Body of pancreas (tissue), 4 donors: ENCODE data around the gene HNRNPL. TPM values are rescaled to one million over a fixed set of nuclear protein-coding genes. Genes with fewer than 3 reads are reported as not detected.
"Not testable (repeated sequence)": the region's sequence is repeated elsewhere in the genome, so short reads cannot be mapped to it uniquely, and the experiment has no call there.

Experiments used
- ATAC-seq: fragments of 150-250 bp; one replicate; pipeline ENCODE4 v1.9.1; 2016
- DNase-seq, 4 donors: peaks; one replicate each; pipeline ENCODE4 v3.0.0-alpha.2; 2019
- H3K27ac ChIP-seq, 4 donors: fragments of 200-600 bp; sonication (generic); 1 replicate in 3 of 4; 2 replicates in 1 of 4; pipeline versions ENCODE4 v1.5.1 to v1.6.1; 2016 to 2019; ENCODE audit warnings: mild to moderate bottlenecking in 1 of 4, mixed read lengths in 1 of 4, moderate library complexity in 1 of 4
- H3K27me3 ChIP-seq, 2 donors: fragments of 200-600 bp; sonication (generic); one replicate each; pipeline ENCODE4 v1.6.0; 2016; ENCODE audit warnings: mild to moderate bottlenecking in 1 of 2
- H3K36me3 ChIP-seq, 2 donors: fragments of 200-600 bp; sonication (generic); replicated peaks in 1 of 2; 2 replicates each; pipeline ENCODE4 v1.5.1; 2016; ENCODE audit warnings: low read depth in 2 of 2; ENCODE audit not compliant: insufficient read depth in 1 of 2
- H3K4me1 ChIP-seq: fragments of 200-600 bp; sonication (generic); one replicate; pipeline ENCODE4 v1.6.0; 2016
- H3K4me3 ChIP-seq, 2 donors: fragments of 200-600 bp; sonication (generic); 1 replicate in 1 of 2; 2 replicates in 1 of 2; pipeline ENCODE4 v1.5.1; 2016 to 2019
- H3K9me3 ChIP-seq, 3 donors: fragments of 200-600 bp; sonication (generic); 1 replicate in 2 of 3; 2 replicates in 1 of 3; pipeline ENCODE4 v1.5.1; 2016
- POLR2A ChIP-seq, 3 donors: fragments of 450-650 bp; IDR thresholded peaks; one replicate each; pipeline ENCODE4 v1.6.1; 2016; ENCODE audit warnings: antibody characterized with exemption in 3 of 3, mild to moderate bottlenecking in 2 of 3
- WGBS, 2 donors: methylation state at CpG; one replicate each; pipeline ENCODE4 v1.1.5; 2017; 5-methylcytosine and 5-hydroxymethylcytosine counted together
- intact Hi-C: fragments of 100-400 bp; cut with DNase I; formaldehyde crosslinking; loops from one replicate; pipeline ENCODE4 v1.15.1; 2023
- total RNA-seq, 2 donors: library from RNA; depleted of rRNA; stranded (reverse); fragments of >200 nt; gene quantifications; one replicate each; pipeline ENCODE4 v1.1.0, GENCODE V29; 2016
- TF ChIP-seq, protein P1 (sequence below), 7 experiments: fragments of 450-650 bp in 4 of 7; fragments of 200-600 bp in 3 of 7; sonication (generic) in 3 of 7; IDR thresholded peaks; one replicate each; pipeline ENCODE4 v1.5.1; 2016 to 2019; ENCODE audit warnings: antibody characterized with exemption in 7 of 7

HNRNPL gene
- total RNA-seq, 2 donors from 2014 or later: 80.4 to 139 TPM

DNA sequence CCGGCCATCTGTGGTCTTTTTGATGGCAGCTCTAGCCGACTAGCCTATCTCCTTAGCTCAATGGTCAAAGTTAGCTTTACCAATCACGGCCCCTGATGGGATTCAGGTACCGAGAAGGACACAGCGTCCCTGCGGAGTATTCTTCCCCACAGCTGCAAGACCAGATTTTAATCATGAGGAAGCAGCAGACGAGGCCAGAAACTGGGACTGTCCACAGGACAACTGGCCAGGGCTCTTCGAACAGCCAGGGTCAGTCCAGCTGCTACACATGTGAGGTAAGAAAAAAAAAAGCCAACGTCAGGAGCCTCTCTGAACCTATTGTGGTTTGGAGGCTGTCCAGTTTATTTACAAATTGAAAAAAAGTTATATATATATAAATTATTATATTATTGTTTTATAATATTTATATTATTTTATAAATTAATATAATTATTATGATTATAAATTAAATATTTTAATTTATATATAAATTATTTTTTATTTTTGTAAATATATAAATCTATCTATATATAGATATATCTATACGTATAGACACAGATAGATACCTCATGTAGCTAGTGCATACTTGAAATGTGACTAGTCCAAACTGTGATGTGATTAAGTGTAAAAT is 17.5 kb upstream of the HNRNPL start:
- peaks cover 43% of the 10 kb centered on the region for H3K4me1 ChIP-seq

DNA sequence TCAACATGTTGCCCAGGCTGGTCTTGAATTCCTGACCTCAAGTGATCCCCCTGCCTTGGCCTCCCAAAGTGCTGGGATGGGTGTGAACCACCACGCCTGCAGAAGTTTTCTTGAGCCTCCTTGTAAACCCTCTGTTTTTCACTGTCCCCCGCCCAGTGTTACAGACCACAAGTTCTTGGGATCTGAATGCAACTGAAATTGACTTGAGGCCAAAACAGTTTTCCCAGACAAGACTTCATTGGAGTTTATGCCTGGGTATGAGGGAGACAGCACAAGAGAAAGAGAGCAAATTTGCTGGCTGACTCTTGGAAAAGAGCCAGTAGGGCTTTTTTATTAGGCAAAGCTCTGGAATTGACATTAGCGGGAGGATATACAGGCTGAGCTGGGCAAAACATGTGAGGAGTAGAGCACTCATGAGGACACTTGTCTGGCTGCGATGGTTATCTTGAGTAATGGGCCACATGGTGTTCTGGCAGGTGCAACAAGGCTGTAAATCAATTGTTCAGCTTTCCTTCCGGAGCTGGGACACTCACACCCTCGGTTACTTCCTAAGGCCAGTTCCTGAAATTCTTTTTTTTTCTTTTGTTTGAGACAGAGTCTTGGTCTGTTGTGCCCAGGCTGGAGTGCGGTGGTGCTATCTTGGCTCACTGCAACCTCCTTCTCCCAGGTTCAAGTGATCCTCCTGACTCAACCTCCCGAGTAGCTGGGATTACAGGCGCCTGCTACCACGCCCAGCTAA is 12.7 kb upstream of the HNRNPL start:
- Histone ChIP-seq H3K4me3 (no peak overlapping the region), H3K4me1 (peaks cover 31% of the 10 kb centered on the region), H3K27me3 (no peaks in the 10 kb centered on the region), H3K9me3 (no peaks in the 10 kb centered on the region), H3K27ac (peak overlapping the region; percentile 41 to 88 (median 76)), H3K36me3 (no peaks in the 10 kb centered on the region)
- TF ChIP-seq POLR2A (IDR thresholded peaks at IDR 0.05): no peak
- TF ChIP-seq, protein P1, sequence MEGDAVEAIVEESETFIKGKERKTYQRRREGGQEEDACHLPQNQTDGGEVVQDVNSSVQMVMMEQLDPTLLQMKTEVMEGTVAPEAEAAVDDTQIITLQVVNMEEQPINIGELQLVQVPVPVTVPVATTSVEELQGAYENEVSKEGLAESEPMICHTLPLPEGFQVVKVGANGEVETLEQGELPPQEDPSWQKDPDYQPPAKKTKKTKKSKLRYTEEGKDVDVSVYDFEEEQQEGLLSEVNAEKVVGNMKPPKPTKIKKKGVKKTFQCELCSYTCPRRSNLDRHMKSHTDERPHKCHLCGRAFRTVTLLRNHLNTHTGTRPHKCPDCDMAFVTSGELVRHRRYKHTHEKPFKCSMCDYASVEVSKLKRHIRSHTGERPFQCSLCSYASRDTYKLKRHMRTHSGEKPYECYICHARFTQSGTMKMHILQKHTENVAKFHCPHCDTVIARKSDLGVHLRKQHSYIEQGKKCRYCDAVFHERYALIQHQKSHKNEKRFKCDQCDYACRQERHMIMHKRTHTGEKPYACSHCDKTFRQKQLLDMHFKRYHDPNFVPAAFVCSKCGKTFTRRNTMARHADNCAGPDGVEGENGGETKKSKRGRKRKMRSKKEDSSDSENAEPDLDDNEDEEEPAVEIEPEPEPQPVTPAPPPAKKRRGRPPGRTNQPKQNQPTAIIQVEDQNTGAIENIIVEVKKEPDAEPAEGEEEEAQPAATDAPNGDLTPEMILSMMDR (IDR thresholded peaks at IDR 0.05): no peak
- DNase-seq (peak; percentile 55 to 85 (median 75)), ATAC-seq (peak; percentile 88)
- intact Hi-C loops: no loop called here
- 37 to 40% methylated on average over 10 of the region's 10 CpGs for WGBS, 2 donors

More for the DNA sequence above, 17.5 kb upstream of the HNRNPL start:
- intact Hi-C loops: no loop called here
- H3K4me3 ChIP-seq: no peak overlapping the region
- H3K27ac ChIP-seq: no peak overlapping the region
- WGBS, 2 donors: 82 to 83% methylated on average over 10 of the region's 10 CpGs
- no peaks in the 10 kb centered on the region for H3K27me3 ChIP-seq
- ATAC-seq: no peak
- TF ChIP-seq, protein P1 (IDR thresholded peaks at IDR 0.05): no peak
- TF ChIP-seq POLR2A (IDR thresholded peaks at IDR 0.05): no peak
- H3K36me3 ChIP-seq: no peaks in the 10 kb centered on the region
- DNase-seq: no peak
- H3K9me3 ChIP-seq: no peaks in the 10 kb centered on the region

DNA sequence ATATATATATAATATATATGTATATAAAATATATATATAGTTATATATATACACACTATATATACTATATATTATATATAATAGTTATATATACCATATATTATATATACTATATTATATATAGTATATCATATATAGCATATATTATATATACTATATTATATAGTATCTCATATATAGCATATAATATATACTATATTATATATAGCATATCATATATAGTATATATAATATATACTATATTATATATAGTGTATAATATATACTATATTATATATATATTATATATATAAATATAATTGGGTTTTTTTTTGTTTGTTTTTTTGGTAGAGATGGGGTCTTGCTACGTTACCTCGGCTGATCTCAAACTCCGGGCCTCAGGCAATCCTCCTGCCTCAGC is 11.6 kb upstream of the HNRNPL start:
- no peaks in the 10 kb centered on the region for H3K27me3 ChIP-seq
- 93 to 95% methylated on average over 3 of the region's 3 CpGs for WGBS, 2 donors
- TF ChIP-seq POLR2A (IDR thresholded peaks at IDR 0.05): no peak
- TF ChIP-seq, protein P1 (IDR thresholded peaks at IDR 0.05): no peak
- H3K4me1 ChIP-seq: peaks cover 31% of the 10 kb centered on the region
- no peaks in the 10 kb centered on the region for H3K36me3 ChIP-seq
- no peaks in the 10 kb centered on the region for H3K9me3 ChIP-seq
- H3K4me3 ChIP-seq: no peak overlapping the region
- intact Hi-C loops: no loop called here
- ATAC-seq (no peak), DNase-seq (no peak)
- peak overlapping the region in 3 of 4 donors; percentile 73 to 88 (median 78) for H3K27ac ChIP-seq

DNA sequence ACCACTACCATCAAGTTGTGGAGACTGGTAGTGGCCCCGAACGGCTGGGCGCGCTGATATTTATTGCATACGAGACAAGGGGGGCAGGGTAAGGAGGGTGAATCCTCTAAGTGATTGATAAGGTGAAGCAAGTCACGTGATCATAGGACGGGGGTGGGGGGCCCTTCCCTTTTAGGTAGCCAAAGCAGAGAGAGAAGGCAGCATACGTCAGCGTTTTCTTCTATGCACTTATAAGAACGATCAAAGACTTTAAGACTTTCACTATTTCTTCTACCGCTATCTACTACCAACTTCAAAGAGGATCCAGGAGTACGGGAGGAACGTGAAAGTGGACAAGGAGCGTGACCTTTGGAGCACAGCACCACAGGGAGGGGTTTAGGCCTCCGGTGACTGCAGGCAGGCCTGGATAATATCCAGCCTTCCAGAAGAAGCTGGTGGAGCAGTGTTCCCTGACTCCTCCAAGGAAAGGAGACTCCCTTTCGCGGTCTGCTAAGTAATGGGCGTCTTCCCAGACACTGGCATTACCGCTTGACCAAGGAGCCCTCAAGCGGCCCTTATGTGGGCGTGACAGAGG is 9.9 kb upstream of the HNRNPL start:
- H3K27me3 ChIP-seq, H3K4me3 ChIP-seq, H3K27ac ChIP-seq, intact Hi-C loops, H3K9me3 ChIP-seq, DNase-seq, ATAC-seq, H3K36me3 ChIP-seq: not testable (repeated sequence)
- peaks cover 24% of the 10 kb centered on the region for H3K4me1 ChIP-seq
- 76 to 77% methylated on average over 21 of the region's 21 CpGs for WGBS, 2 donors

DNA sequence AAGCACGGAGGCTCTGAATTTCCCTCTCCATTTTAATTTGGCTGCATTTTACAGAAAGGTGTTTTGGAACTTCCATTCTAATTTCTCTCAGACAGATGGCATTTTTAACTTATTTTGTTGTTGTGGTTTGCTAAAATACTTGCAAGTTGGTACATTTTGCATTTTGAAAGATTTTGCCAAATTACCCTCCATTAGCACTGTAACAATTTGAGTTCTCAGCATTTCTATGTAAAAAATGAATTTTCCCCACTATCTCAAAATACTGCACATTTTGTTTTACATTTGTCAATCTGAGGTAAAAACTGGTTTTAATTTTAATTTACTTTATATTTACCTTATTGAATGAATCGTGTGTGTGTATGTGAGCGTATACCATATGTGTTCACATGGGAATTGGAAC is 7.0 kb upstream of the HNRNPL start:
- WGBS, 2 donors: 88 to 91% methylated on average over 3 of the region's 3 CpGs
- intact Hi-C loops: no loop called here
- DNase-seq: no peak
- ATAC-seq: no peak
- H3K27ac ChIP-seq: peak overlapping the region in 1 of 4 donors; percentile 28
- no peak overlapping the region for H3K4me3 ChIP-seq
- H3K4me1 ChIP-seq: peaks cover 10% of the 10 kb centered on the region
- H3K36me3 ChIP-seq: no peaks in the 10 kb centered on the region
- TF ChIP-seq POLR2A (IDR thresholded peaks at IDR 0.05): no peak
- TF ChIP-seq, protein P1 (IDR thresholded peaks at IDR 0.05): no peak
- H3K9me3 ChIP-seq: no peaks in the 10 kb centered on the region
- H3K27me3 ChIP-seq: no peaks in the 10 kb centered on the region

DNA sequence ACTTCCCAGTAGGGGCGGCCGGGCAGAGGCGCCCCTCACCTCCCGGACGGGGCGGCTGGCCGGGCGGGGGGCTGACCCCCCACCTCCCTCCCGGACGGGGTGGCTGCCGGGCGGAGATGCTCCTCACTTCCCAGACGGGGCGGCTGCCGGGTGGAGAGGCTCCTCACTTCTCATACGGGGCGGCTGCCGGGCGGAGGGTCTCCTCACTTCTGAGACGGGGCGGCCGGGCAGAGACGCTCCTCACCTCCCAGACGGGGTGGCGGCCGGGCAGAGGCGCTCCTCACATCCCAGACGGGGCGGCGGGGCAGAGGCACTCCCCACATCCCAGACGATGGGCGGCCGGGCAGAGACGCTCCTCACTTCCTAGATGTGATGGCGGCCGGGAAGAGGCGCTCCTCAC is 6.0 kb upstream of the HNRNPL start:
- intact Hi-C loops, H3K27ac ChIP-seq, H3K36me3 ChIP-seq, H3K9me3 ChIP-seq, H3K4me3 ChIP-seq, ATAC-seq, H3K27me3 ChIP-seq, DNase-seq: not testable (repeated sequence)
- H3K4me1 ChIP-seq: peaks cover 16% of the 10 kb centered on the region
- WGBS, 2 donors: 95 to 98% methylated on average over 7 to 11 of the region's 37 CpGs

DNA sequence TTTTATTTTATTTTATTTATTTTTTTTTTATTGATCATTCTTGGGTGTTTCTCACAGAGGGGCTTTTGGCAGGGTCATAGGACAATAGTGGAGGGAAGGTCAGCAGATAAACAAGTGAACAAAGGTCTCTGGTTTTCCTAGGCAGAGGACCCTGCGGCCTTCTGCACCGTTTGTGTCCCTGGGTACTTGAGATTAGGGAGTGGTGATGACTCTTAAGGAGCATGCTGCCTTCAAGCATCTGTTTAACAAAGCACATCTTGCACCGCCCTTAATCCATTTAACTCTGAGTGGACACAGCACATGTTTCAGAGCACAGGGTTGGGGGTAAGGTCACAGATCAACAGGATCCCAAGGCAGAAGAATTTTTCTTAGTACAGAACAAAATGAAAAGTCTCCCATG is 5.2 kb upstream of the HNRNPL start:
- H3K27ac ChIP-seq, DNase-seq, H3K36me3 ChIP-seq, H3K27me3 ChIP-seq, H3K4me3 ChIP-seq, H3K9me3 ChIP-seq, intact Hi-C loops, ATAC-seq: not testable (repeated sequence)
- WGBS, 2 donors: 80 to 81% methylated on average over 3 of the region's 3 CpGs
- H3K4me1 ChIP-seq: peaks cover 17% of the 10 kb centered on the region
